Measurements from ENCODE around the gene IRF7. TPM values are rescaled to one million over a fixed set of nuclear protein-coding genes. Genes with fewer than 3 reads are reported as not detected.
"Not testable (repeated sequence)": the region's sequence is repeated elsewhere in the genome, so short reads cannot be mapped to it uniquely, and the experiment has no call there.

The IRF7 gene
- total and polyA plus RNA-seq, 2 experiments from 2014 or later, result 12.3 to 17.3 TPM

- TF ChIP-seq ZNF462 (CRISPR knock-in tag; IDR thresholded peaks at IDR 0.05) (no peak), EZH2 (IDR thresholded peaks at IDR 0.05; ENCODE audit: low read depth, unreplicated experiment) (no peak), NANOG (IDR thresholded peaks at IDR 0.05; ENCODE audit: borderline replicate concordance) (no peak), CREB1 (CRISPR knock-in tag; IDR thresholded peaks at IDR 0.05; ENCODE audit: low read depth) (no peak)
- TF ChIP-seq, protein P1, sequence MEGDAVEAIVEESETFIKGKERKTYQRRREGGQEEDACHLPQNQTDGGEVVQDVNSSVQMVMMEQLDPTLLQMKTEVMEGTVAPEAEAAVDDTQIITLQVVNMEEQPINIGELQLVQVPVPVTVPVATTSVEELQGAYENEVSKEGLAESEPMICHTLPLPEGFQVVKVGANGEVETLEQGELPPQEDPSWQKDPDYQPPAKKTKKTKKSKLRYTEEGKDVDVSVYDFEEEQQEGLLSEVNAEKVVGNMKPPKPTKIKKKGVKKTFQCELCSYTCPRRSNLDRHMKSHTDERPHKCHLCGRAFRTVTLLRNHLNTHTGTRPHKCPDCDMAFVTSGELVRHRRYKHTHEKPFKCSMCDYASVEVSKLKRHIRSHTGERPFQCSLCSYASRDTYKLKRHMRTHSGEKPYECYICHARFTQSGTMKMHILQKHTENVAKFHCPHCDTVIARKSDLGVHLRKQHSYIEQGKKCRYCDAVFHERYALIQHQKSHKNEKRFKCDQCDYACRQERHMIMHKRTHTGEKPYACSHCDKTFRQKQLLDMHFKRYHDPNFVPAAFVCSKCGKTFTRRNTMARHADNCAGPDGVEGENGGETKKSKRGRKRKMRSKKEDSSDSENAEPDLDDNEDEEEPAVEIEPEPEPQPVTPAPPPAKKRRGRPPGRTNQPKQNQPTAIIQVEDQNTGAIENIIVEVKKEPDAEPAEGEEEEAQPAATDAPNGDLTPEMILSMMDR (conservative IDR thresholded peaks at IDR 0.05; ENCODE audit: low read depth in 2 of 2), result no peak
Observed at GRCh38 chr11:655036-655726, 39.4 kb upstream of the IRF7 start (continued).

- H3K27ac Mint-ChIP-seq; H3K4me2 ChIP-seq; H3F3A ChIP-seq (replicated peaks; ENCODE audit: low read depth); H3K27me3 ChIP-seq (ENCODE audit: insufficient read depth); H3K27ac ChIP-seq (ENCODE audit: low read depth); DNase-seq (ENCODE audit: low spot score); H3K4me3 ChIP-seq; H3K4me3 Mint-ChIP-seq; H3K4me1 ChIP-seq (ENCODE audit: insufficient read depth); H3K9me2 ChIP-seq (ENCODE audit: insufficient read depth); H4K20me1 ChIP-seq (replicated peaks; ENCODE audit: insufficient read depth); ATAC-seq; H3K79me2 ChIP-seq (replicated peaks; ENCODE audit: insufficient read depth); H3K4me1 Mint-ChIP-seq; H2AFZ ChIP-seq; H3K9me3 Mint-ChIP-seq: not testable (repeated sequence)
- H3K36me3 ChIP-seq (ENCODE audit: insufficient read depth), result peaks cover 13% of the 10 kb centered on the region
- peaks cover 32% of the 10 kb centered on the region for H3K36me3 Mint-ChIP-seq (ENCODE audit: low read depth)
- H3K27me3 Mint-ChIP-seq (ENCODE audit: insufficient read depth, low read depth, poor library complexity), result peaks cover 12% of the 10 kb centered on the region
Observed at GRCh38 chr11:654444-654843, 38.7 kb upstream of the IRF7 start.
